ENCODE measurements around the gene SNF8. TPM values are rescaled to one million over a fixed set of nuclear protein-coding genes. Genes with fewer than 3 reads are reported as not detected.

SNF8 gene
- 128 TPM for polyA plus RNA-seq (2012; ENCODE audit: insufficient read length, low read depth)

- TF ChIP-seq SIN3A (IDR thresholded peaks at IDR 0.05; ENCODE audit: borderline replicate concordance, insufficient read depth, low read length) (no peak), FOXP2 (optimal IDR thresholded peaks at IDR 0.05; ENCODE audit: borderline replicate concordance, extremely low read depth, extremely low read length, insufficient read depth) (peak; percentile 13), POLR2AphosphoS5 (IDR thresholded peaks at IDR 0.05; ENCODE audit: low read depth, low read length) (peak; percentile 93), TAF1 (IDR thresholded peaks at IDR 0.05; ENCODE audit: borderline replicate concordance, insufficient read depth, low read length) (peak; percentile 74; the same call in 1 of the 2 replicates)
- TF ChIP-seq, protein P1, sequence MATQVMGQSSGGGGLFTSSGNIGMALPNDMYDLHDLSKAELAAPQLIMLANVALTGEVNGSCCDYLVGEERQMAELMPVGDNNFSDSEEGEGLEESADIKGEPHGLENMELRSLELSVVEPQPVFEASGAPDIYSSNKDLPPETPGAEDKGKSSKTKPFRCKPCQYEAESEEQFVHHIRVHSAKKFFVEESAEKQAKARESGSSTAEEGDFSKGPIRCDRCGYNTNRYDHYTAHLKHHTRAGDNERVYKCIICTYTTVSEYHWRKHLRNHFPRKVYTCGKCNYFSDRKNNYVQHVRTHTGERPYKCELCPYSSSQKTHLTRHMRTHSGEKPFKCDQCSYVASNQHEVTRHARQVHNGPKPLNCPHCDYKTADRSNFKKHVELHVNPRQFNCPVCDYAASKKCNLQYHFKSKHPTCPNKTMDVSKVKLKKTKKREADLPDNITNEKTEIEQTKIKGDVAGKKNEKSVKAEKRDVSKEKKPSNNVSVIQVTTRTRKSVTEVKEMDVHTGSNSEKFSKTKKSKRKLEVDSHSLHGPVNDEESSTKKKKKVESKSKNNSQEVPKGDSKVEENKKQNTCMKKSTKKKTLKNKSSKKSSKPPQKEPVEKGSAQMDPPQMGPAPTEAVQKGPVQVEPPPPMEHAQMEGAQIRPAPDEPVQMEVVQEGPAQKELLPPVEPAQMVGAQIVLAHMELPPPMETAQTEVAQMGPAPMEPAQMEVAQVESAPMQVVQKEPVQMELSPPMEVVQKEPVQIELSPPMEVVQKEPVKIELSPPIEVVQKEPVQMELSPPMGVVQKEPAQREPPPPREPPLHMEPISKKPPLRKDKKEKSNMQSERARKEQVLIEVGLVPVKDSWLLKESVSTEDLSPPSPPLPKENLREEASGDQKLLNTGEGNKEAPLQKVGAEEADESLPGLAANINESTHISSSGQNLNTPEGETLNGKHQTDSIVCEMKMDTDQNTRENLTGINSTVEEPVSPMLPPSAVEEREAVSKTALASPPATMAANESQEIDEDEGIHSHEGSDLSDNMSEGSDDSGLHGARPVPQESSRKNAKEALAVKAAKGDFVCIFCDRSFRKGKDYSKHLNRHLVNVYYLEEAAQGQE (IDR thresholded peaks at IDR 0.05; ENCODE audit: insufficient read depth in 1 of 2, low read depth in 2 of 2, low read length in 2 of 2) = peak in 1 of 2 experiments; percentile 30; a peak in 1 of 4 replicates
Observed at GRCh38 chr17:48944515-48945260, at the start of gene SNF8. TSS of gene SNF8 (minus strand) at chr17:48944842. CDS start at chr17:48944734, 108 bp downstream.

GRCh38 chr17:48993951-48994350, 49.3 kb upstream of the SNF8 start:
- TF ChIP-seq SIN3A (IDR thresholded peaks at IDR 0.05; ENCODE audit: borderline replicate concordance, insufficient read depth, low read length) (no peak), POLR2AphosphoS5 (IDR thresholded peaks at IDR 0.05; ENCODE audit: low read depth, low read length) (no peak), FOXP2 (optimal IDR thresholded peaks at IDR 0.05; ENCODE audit: borderline replicate concordance, extremely low read depth, extremely low read length, insufficient read depth) (no peak), TAF1 (IDR thresholded peaks at IDR 0.05; ENCODE audit: borderline replicate concordance, insufficient read depth, low read length) (no peak)
- TF ChIP-seq, protein P1 (IDR thresholded peaks at IDR 0.05; ENCODE audit: insufficient read depth in 1 of 2, low read depth in 2 of 2, low read length in 2 of 2) = no peak

DNA sequence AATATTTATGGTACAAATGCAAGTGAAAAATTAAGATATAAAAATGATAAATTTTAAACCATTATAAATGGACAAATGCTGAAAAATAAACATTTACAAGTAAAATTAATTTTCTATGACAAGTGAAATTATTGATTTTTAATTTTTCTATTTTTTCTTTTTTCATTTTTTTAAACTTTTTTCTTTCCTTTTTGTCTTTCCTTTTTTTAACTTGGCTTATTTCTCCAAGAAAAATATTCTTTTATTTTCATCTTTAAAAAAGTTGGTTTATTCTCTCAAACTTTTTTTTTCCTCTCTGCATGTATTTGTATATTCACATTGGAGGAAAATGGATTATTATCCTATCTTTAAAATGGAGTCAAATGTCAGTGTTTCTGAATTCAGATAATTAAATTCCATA, 48.7 kb upstream of the SNF8 start:
- TF ChIP-seq SIN3A (IDR thresholded peaks at IDR 0.05; ENCODE audit: borderline replicate concordance, insufficient read depth, low read length) = no peak
- no peak for TF ChIP-seq TAF1 (IDR thresholded peaks at IDR 0.05; ENCODE audit: borderline replicate concordance, insufficient read depth, low read length)
- TF ChIP-seq POLR2AphosphoS5 (IDR thresholded peaks at IDR 0.05; ENCODE audit: low read depth, low read length) = no peak
- TF ChIP-seq, protein P1 (IDR thresholded peaks at IDR 0.05; ENCODE audit: insufficient read depth in 1 of 2, low read depth in 2 of 2, low read length in 2 of 2) = no peak
- TF ChIP-seq FOXP2 (optimal IDR thresholded peaks at IDR 0.05; ENCODE audit: borderline replicate concordance, extremely low read depth, extremely low read length, insufficient read depth) = no peak

DNA sequence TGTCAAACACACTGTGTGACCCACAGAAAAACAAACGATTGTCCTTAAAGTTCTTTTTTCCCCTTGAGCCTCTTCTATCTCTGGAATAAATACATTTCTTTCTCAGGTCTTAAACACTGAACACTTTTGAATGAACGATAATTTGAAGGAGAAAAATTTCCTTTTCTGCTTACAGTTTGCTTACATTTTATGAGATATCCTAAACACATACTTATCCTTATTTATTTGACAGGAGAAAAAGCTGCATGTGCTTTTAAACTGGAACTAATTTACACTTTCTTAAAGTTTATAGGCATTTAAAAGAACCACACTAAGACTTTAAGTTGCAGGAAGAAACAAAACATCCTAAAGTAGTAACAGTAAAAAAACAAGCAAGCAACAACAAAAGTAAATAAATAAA, 47.8 kb upstream of the SNF8 start:
- TF ChIP-seq SIN3A (IDR thresholded peaks at IDR 0.05; ENCODE audit: borderline replicate concordance, insufficient read depth, low read length) = no peak
- no peak for TF ChIP-seq POLR2AphosphoS5 (IDR thresholded peaks at IDR 0.05; ENCODE audit: low read depth, low read length)
- no peak for TF ChIP-seq FOXP2 (optimal IDR thresholded peaks at IDR 0.05; ENCODE audit: borderline replicate concordance, extremely low read depth, extremely low read length, insufficient read depth)
- no peak for TF ChIP-seq TAF1 (IDR thresholded peaks at IDR 0.05; ENCODE audit: borderline replicate concordance, insufficient read depth, low read length)
- TF ChIP-seq, protein P1 (IDR thresholded peaks at IDR 0.05; ENCODE audit: insufficient read depth in 1 of 2, low read depth in 2 of 2, low read length in 2 of 2) = no peak
